GM21723 (cell line): ENCODE results near the gene C1QL2.

ENCODE experiments used
- ATAC-seq: cut with Tn5 transposase; IDR thresholded peaks from one replicate; pipeline ENCODE4 v1.9.1; 2021; ENCODE audit warnings: mild to moderate bottlenecking, moderate library complexity; ENCODE audit not compliant: unreplicated experiment

C1QL2 gene

DNA sequence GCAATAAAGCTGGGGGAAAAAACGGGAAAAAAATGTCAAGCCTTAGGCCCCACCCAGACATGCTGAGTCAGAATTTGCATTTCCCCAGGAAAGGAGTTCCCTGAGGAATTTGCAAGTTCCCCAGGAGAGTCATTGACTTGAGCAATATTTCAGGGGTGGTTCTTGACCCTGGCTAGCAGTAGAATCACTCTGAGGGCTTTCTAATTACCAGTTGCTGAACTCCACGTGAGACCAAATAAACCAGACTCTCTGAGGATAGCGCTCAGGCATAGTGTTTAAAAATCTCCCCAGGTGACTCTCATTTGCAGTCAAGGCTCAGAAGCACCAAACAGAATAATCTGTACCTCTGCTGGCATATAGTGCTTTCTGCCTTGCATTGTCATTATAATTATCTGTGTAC, 48.7 kb downstream of the C1QL2 start:
- ATAC-seq: no peak

DNA sequence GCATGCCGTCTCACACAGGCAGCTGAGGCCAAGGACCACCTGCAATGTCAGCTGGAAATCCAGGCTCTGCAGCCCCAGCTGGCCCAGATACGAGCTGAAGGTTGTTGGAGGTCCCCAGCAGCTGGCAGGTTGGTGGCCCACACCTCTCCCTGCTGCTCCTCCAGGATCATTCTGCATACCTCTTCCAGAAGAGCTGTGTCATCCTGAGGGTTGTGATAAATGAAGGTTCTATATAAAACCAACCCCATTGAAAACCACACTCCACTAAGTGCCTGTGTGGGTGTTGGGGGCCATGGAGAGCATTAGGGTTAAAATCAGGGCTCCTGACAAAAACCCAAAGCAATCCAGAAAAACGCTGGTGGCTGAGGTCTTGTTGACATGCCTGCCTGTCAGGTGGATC, 50.4 kb downstream of the C1QL2 start:
- ATAC-seq: no peak

DNA sequence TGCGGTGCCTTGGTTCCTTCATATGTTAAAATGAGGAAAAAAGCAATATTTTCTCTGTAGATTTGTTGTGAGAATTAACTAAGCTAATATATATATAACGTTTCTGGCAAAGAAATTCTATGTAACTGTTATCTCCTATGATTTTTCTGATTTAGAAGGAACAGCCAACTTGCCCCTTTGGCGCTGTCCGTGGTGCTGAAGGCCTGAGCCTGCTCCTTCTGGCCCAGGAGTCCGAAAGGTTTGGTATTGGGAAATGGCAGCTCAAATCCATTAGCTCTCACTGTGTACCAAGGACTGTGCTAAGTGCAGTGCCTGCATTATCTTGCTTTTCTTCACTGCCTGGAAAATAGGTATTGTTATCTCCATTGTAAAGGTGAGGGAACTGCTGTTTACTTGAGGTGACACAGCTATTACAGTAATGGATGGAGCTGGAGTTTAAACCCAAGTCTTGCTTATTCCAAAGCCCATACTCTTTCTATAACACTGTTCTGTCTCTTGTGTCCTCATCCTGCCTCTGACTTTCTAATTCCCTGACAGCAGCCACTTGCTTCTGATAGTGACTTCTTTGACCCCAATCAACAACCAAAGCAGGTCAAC, 52.2 kb downstream of the C1QL2 start:
- ATAC-seq: no peak
